ENCODE results near the gene PCYT1A. TPM values are rescaled to one million over a fixed set of nuclear protein-coding genes. Genes with fewer than 3 reads are reported as not detected.

PCYT1A gene
- total and polyA plus RNA-seq, 10 of the 15 experiments (the other 5 are each of a cell fraction or from before 2014, with no cell fraction given), result 10.8 to 64.3 (median 48.6) TPM

DNA sequence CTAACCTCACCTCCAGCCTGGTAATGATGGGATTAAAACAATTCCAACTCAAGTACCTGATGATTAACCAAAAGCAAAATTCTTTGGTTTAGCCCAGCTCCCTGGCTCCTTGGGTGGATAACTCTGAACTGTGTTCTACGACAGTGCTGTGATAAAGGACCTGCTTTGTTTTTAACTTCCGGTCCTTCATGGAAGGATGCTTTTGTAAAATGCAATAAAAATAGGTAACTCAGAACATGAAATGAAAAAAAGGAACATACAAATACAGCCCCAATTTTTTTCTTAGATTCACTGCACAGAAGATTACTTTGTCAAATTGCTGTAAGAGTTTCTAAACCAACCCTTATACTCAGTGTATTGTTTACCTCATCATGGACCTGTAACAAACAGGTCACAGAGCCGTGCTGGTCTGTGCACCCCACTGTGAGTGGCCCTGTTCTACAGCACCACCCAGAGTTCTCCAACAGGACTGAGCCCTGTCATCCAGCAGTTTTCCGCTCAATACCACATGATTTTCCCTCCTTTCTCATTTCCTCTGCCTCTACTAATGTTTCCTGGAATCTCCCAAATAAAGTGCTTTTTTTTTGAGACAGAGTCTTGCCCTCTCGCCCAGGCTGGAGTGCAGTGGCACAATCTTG, 4.9 kb upstream of the PCYT1A start (continued):
- TF ChIP-seq, protein P1, sequence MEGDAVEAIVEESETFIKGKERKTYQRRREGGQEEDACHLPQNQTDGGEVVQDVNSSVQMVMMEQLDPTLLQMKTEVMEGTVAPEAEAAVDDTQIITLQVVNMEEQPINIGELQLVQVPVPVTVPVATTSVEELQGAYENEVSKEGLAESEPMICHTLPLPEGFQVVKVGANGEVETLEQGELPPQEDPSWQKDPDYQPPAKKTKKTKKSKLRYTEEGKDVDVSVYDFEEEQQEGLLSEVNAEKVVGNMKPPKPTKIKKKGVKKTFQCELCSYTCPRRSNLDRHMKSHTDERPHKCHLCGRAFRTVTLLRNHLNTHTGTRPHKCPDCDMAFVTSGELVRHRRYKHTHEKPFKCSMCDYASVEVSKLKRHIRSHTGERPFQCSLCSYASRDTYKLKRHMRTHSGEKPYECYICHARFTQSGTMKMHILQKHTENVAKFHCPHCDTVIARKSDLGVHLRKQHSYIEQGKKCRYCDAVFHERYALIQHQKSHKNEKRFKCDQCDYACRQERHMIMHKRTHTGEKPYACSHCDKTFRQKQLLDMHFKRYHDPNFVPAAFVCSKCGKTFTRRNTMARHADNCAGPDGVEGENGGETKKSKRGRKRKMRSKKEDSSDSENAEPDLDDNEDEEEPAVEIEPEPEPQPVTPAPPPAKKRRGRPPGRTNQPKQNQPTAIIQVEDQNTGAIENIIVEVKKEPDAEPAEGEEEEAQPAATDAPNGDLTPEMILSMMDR (IDR thresholded peaks at IDR 0.05 in 2 of 3, conservative IDR thresholded peaks at IDR 0.05 in 1 of 3; ENCODE audit: control insufficient read depth in 2 of 3, extremely low read depth in 1 of 3, insufficient read depth in 1 of 3, low read depth in 3 of 3, low read length in 3 of 3), result peak; percentile 19 to 44 (median 21); a peak in 4 of 6 replicates
- TF ChIP-seq DPF2 (IDR thresholded peaks at IDR 0.05) (no peak), JUNB (IDR thresholded peaks at IDR 0.05) (no peak), TAF1 (IDR thresholded peaks at IDR 0.05; ENCODE audit: borderline replicate concordance, low read depth, low read length) (peak; percentile 21; the same call in 1 of the 2 replicates), FOXM1 (IDR thresholded peaks at IDR 0.05; ENCODE audit: low read depth, low read length) (peak; percentile 33; the same call in 1 of the 2 replicates), POLR2AphosphoS2 (IDR thresholded peaks at IDR 0.05; ENCODE audit: low read depth, low read length) (no peak), ATF7 (IDR thresholded peaks at IDR 0.05; ENCODE audit: low read depth) (peak; percentile 39), CHD1 (IDR thresholded peaks at IDR 0.05; ENCODE audit: low read depth, low read length) (no peak), NR2C1 (IDR thresholded peaks at IDR 0.05) (peak; percentile 14; the same call in 1 of the 2 replicates), GABPA (IDR thresholded peaks at IDR 0.05; ENCODE audit: low read depth) (peak; percentile 59; the same call in 1 of the 2 replicates), BCL11A (IDR thresholded peaks at IDR 0.05; ENCODE audit: low read depth, low read length) (no peak), RAD21 (IDR thresholded peaks at IDR 0.05; ENCODE audit: insufficient read depth, low read depth, low read length) (peak; percentile 61), MEF2A (IDR thresholded peaks at IDR 0.05; ENCODE audit: insufficient read depth, low read depth, low read length) (0 out of 2 replicates have a peak, but pooled peaks have one; percentile 24)
- TF ChIP-seq, protein P2, sequence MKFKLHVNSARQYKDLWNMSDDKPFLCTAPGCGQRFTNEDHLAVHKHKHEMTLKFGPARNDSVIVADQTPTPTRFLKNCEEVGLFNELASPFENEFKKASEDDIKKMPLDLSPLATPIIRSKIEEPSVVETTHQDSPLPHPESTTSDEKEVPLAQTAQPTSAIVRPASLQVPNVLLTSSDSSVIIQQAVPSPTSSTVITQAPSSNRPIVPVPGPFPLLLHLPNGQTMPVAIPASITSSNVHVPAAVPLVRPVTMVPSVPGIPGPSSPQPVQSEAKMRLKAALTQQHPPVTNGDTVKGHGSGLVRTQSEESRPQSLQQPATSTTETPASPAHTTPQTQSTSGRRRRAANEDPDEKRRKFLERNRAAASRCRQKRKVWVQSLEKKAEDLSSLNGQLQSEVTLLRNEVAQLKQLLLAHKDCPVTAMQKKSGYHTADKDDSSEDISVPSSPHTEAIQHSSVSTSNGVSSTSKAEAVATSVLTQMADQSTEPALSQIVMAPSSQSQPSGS (IDR thresholded peaks at IDR 0.05; ENCODE audit: low read length), result 0 out of 2 replicates have a peak, but pooled peaks have one; percentile 27
- TF ChIP-seq, protein P3, sequence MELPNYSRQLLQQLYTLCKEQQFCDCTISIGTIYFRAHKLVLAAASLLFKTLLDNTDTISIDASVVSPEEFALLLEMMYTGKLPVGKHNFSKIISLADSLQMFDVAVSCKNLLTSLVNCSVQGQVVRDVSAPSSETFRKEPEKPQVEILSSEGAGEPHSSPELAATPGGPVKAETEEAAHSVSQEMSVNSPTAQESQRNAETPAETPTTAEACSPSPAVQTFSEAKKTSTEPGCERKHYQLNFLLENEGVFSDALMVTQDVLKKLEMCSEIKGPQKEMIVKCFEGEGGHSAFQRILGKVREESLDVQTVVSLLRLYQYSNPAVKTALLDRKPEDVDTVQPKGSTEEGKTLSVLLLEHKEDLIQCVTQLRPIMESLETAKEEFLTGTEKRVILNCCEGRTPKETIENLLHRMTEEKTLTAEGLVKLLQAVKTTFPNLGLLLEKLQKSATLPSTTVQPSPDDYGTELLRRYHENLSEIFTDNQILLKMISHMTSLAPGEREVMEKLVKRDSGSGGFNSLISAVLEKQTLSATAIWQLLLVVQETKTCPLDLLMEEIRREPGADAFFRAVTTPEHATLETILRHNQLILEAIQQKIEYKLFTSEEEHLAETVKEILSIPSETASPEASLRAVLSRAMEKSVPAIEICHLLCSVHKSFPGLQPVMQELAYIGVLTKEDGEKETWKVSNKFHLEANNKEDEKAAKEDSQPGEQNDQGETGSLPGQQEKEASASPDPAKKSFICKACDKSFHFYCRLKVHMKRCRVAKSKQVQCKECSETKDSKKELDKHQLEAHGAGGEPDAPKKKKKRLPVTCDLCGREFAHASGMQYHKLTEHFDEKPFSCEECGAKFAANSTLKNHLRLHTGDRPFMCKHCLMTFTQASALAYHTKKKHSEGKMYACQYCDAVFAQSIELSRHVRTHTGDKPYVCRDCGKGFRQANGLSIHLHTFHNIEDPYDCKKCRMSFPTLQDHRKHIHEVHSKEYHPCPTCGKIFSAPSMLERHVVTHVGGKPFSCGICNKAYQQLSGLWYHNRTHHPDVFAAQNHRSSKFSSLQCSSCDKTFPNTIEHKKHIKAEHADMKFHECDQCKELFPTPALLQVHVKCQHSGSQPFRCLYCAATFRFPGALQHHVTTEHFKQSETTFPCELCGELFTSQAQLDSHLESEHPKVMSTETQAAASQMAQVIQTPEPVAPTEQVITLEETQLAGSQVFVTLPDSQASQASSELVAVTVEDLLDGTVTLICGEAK (IDR thresholded peaks at IDR 0.05; ENCODE audit: borderline replicate concordance), result peak; percentile 47; the same call in 1 of the 2 replicates

Measured in GM12878 (cell line).